HCT116 (cell line): ENCODE data around the gene OR2T34. TPM values are rescaled to one million over a fixed set of nuclear protein-coding genes. Genes with fewer than 3 reads are reported as not detected.

Source experiments
- ATAC-seq: fragments of 200-7000 bp; cut with Tn5 transposase; 2 replicates; pipeline ENCODE4 v1.9.1; 2020; ENCODE audit warnings: mild to moderate bottlenecking, moderate library complexity
- BruUV-seq: library from RNA; stranded (reverse); fragments of 400-500 nt; replicated peaks from 2 replicates; lab custom pipeline; 2021; lab: Mats Ljungman, UMichigan
- CTCF ChIA-PET: fragments of 300-600 bp; sonication (Branson Sonifier 250); formaldehyde crosslinking; loops from one replicate; lab custom pipeline; 2021; ENCODE audit warnings: antibody characterized with exemption; lab: Charles Lee
- POLR2A ChIA-PET: fragments of 300-600, 350-600 bp; sonication (Branson Sonifier 250); formaldehyde crosslinking; loops from one replicate; lab custom pipeline; 2021; ENCODE audit warnings: antibody characterized with exemption; lab: Charles Lee
- RAD21 ChIA-PET, 2 experiments: fragments of 300-600 bp; sonication (Branson Sonifier 250); formaldehyde crosslinking; loops; one replicate each; lab custom pipeline; 2023; ENCODE audit warnings: low total read pairs in 2 of 2; ENCODE audit not compliant: uncharacterized antibody in 2 of 2, unreplicated experiment in 2 of 2, low non-redundant PET in 1 of 2; lab: Charles Lee
- DNase-seq: peaks from one replicate; pipeline ENCODE4 v3.0.0-alpha.2; 2010; ENCODE audit warnings: low read depth, low spot score
- H2AFZ ChIP-seq: fragments of 200-600 bp; shearing (Covaris generic), sonication (generic); 2 replicates; pipeline ENCODE4 v1.6.1; 2017; ENCODE audit warnings: low read depth, mixed run types, mixed read lengths, antibody characterized with exemption, low read length; ENCODE audit not compliant: poor library complexity, severe bottlenecking
- H3K27ac ChIP-seq: 2 replicates; pipeline ENCODE4 v1.5.1; 2012; ENCODE audit warnings: low read depth, low read length
- H3K27me3 ChIP-seq: fragments of 200-600 bp; sonication (generic); 2 replicates; pipeline ENCODE4 v1.6.1; 2016; ENCODE audit warnings: mixed run types, low read length, mixed read lengths; ENCODE audit not compliant: insufficient read depth
- H3K36me3 ChIP-seq, 2 experiments: fragments of 200-500 bp in 1 of 2; fragments of 200-600 bp in 1 of 2; sonication (Bioruptor generic) in 1 of 2; sonication (generic) in 1 of 2; 2 replicates each; pipeline versions ENCODE4 v1.5.1 to v1.6.1; 2014 to 2016; ENCODE audit warnings: low read length in 2 of 2, inconsistent platforms in 1 of 2, mixed read lengths in 1 of 2, mixed run types in 1 of 2; ENCODE audit not compliant: insufficient read depth in 2 of 2, control insufficient read depth in 1 of 2
- H3K4me1 ChIP-seq, 2 experiments: fragments of 200-600 bp in 1 of 2; sonication (generic) in 1 of 2; 2 replicates each; pipeline versions ENCODE4 v1.5.1 to v1.6.1; 2012 to 2017; ENCODE audit warnings: low read length in 2 of 2, inconsistent platforms in 1 of 2, mild to moderate bottlenecking in 1 of 2, mixed read lengths in 1 of 2, mixed run types in 1 of 2, moderate library complexity in 1 of 2; ENCODE audit not compliant: insufficient read depth in 2 of 2, control insufficient read depth in 1 of 2
- H3K4me2 ChIP-seq: fragments of 200-600 bp; sonication (generic); 2 replicates; pipeline ENCODE4 v1.6.1; 2017; ENCODE audit warnings: mixed run types, low read length, mixed read lengths
- H3K4me3 ChIP-seq, 2 experiments: fragments of 200-600 bp in 1 of 2; sonication (generic) in 1 of 2; replicated peaks in 1 of 2; 2 replicates each; pipeline ENCODE4 v1.5.1; 2011 to 2016; ENCODE audit warnings: low read length in 2 of 2, control low read depth in 1 of 2, low read depth in 1 of 2, mild to moderate bottlenecking in 1 of 2, mixed read lengths in 1 of 2, mixed run types in 1 of 2
- H3K79me2 ChIP-seq: fragments of 200-600 bp; sonication (generic); 2 replicates; pipeline ENCODE4 v1.6.1; 2017; ENCODE audit warnings: mild to moderate bottlenecking, mixed run types, low read length, moderate library complexity, mixed read lengths; ENCODE audit not compliant: insufficient read depth
- H3K9ac ChIP-seq: fragments of 200-600 bp; sonication (generic); 2 replicates; pipeline ENCODE4 v1.6.1; 2016; ENCODE audit warnings: low read length, mixed read lengths
- H3K9me2 ChIP-seq: fragments of 200-600 bp; sonication (generic), shearing (Covaris generic); 2 replicates; pipeline ENCODE4 v1.6.1; 2017; ENCODE audit warnings: mixed run types, mild to moderate bottlenecking, moderate library complexity; ENCODE audit not compliant: insufficient read depth
- H3K9me3 ChIP-seq, 2 experiments: fragments of 200-500 bp in 1 of 2; fragments of 200-600 bp in 1 of 2; sonication (Bioruptor generic) in 1 of 2; sonication (generic) in 1 of 2; 2 replicates each; pipeline ENCODE4 v1.6.1; 2014 to 2017; ENCODE audit warnings: low read length in 2 of 2, mixed read lengths in 2 of 2, inconsistent platforms in 1 of 2, low read depth in 1 of 2, mild to moderate bottlenecking in 1 of 2, mixed run types in 1 of 2, moderate library complexity in 1 of 2; ENCODE audit not compliant: control insufficient read depth in 1 of 2, insufficient read depth in 1 of 2
- H4K20me1 ChIP-seq: fragments of 200-600 bp; sonication (generic), shearing (Covaris generic); 2 replicates; pipeline ENCODE4 v1.6.1; 2017; ENCODE audit warnings: mixed run types, mild to moderate bottlenecking, moderate library complexity; ENCODE audit not compliant: insufficient read depth
- CBX3 ChIP-seq: IDR thresholded peaks from 2 replicates; pipeline ENCODE4 v1.6.1; 2012; ENCODE audit warnings: low read depth
- EGR1 ChIP-seq: IDR thresholded peaks from 2 replicates; pipeline ENCODE4 v1.6.1; 2012; ENCODE audit warnings: low read depth
- ELF1 ChIP-seq: IDR thresholded peaks from 2 replicates; pipeline ENCODE4 v1.6.1; 2012; ENCODE audit warnings: low read depth, borderline replicate concordance
- EZH2 ChIP-seq: fragments of 200-600 bp; sonication (generic); IDR thresholded peaks from 2 replicates; pipeline ENCODE4 v1.6.1; 2017; ENCODE audit warnings: antibody characterized with exemption, mixed run types
- POLR2A ChIP-seq: IDR thresholded peaks from 2 replicates; pipeline ENCODE4 v1.7.0; 2011; ENCODE audit warnings: borderline replicate concordance; ENCODE audit not compliant: insufficient read depth, insufficient read length; ENCODE audit errors: extremely low read depth
- SIN3A ChIP-seq: IDR thresholded peaks from 2 replicates; pipeline ENCODE4 v1.6.1; 2012; ENCODE audit warnings: low read depth
- SP1 ChIP-seq: IDR thresholded peaks from 2 replicates; pipeline ENCODE4 v1.6.1; 2012; ENCODE audit warnings: low read depth
- YY1 ChIP-seq: IDR thresholded peaks from 2 replicates; pipeline ENCODE4 v1.6.1; 2011; ENCODE audit warnings: low read length, low read depth, moderate library complexity, mild to moderate bottlenecking; ENCODE audit not compliant: insufficient replicate concordance; ENCODE audit errors: extremely low read depth
- ZNF274 ChIP-seq: fragments of 200-500 bp; sonication (Bioruptor generic); IDR thresholded peaks from 2 replicates; pipeline ENCODE4 v1.6.1; 2014; ENCODE audit warnings: mild to moderate bottlenecking, low read depth, low read length, inconsistent platforms
- intact Hi-C: fragments of 100-400 bp; cut with micrococcal nuclease; formaldehyde crosslinking; loops from 2 replicates; pipeline ENCODE4 v1.10.0; 2022
- total RNA-seq: library from RNA; stranded (reverse); gene quantifications from one replicate; pipeline ENCODE4 v1.2.1, GENCODE V29; 2021; ENCODE audit not compliant: unreplicated experiment
- TF ChIP-seq, protein P1 (sequence below): IDR thresholded peaks from 2 replicates; pipeline ENCODE4 v1.6.1; 2012
- TF ChIP-seq, protein P2 (sequence below): IDR thresholded peaks from 2 replicates; pipeline ENCODE4 v1.6.1; 2012
- TF ChIP-seq, protein P3 (sequence below): IDR thresholded peaks from 2 replicates; pipeline ENCODE4 v1.6.1; 2011; ENCODE audit warnings: mild to moderate bottlenecking, low read length, moderate library complexity; ENCODE audit not compliant: insufficient replicate concordance; ENCODE audit errors: extremely low read depth
- TF ChIP-seq, protein P4 (sequence below), 3 experiments: fragments of 200-600 bp in 1 of 3; sonication (generic) in 1 of 3; IDR thresholded peaks in 2 of 3; conservative IDR thresholded peaks in 1 of 3; 2 replicates each; pipeline ENCODE4 v1.5.1; 2012 to 2017; ENCODE audit warnings: low read depth in 2 of 3, low read length in 2 of 3, antibody characterized with exemption in 1 of 3, borderline replicate concordance in 1 of 3, control low read depth in 1 of 3, mild to moderate bottlenecking in 1 of 3, mixed read lengths in 1 of 3, mixed run types in 1 of 3, moderate library complexity in 1 of 3; ENCODE audit not compliant: insufficient read depth in 1 of 3

Gene OR2T34
- total RNA-seq, 1 experiment from 2014 or later: not detected

DNA sequence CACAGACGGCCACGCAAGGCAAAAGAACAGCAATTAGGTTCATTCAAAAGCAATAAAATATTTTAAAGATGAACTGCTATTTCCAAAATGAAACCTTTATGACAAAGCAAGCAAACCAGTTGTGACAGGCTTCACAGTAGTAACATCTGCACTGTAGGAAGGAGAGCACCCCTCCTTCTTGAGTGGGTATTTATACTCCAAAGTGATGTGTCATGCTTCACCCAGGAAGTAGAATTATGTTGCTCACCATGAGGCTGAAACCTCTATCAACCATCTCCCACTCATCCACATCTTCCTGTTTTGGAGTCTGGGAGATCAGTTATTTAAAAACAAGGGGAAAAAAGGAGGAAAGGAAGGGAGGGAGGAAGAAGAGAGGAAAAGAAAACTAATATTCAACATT, 22.1 kb upstream of the OR2T34 start:
- ATAC-seq (no peak), DNase-seq (no peak)
- RAD21 ChIA-PET: no interaction called here
- Histone ChIP-seq H3K36me3 (no peaks in the 10 kb centered on the region), H3K4me2 (no peak overlapping the region), H3K27me3 (no peaks in the 10 kb centered on the region), H2AFZ (no peak overlapping the region), H3K4me1 (no peaks in the 10 kb centered on the region), H3K9ac (no peak overlapping the region), H3K9me2 (no peaks in the 10 kb centered on the region), H3K9me3 (no peaks in the 10 kb centered on the region), H3K79me2 (no peaks in the 10 kb centered on the region), H3K27ac (no peak overlapping the region), H4K20me1 (no peaks in the 10 kb centered on the region), H3K4me3 (no peak overlapping the region)
- intact Hi-C loops: no loop called here
- TF ChIP-seq EGR1: no peak
- no peak for TF ChIP-seq ELF1
- no peak for TF ChIP-seq CBX3
- TF ChIP-seq, protein P1, sequence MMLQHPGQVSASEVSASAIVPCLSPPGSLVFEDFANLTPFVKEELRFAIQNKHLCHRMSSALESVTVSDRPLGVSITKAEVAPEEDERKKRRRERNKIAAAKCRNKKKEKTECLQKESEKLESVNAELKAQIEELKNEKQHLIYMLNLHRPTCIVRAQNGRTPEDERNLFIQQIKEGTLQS: no peak
- TF ChIP-seq SP1: no peak
- no peak for TF ChIP-seq EZH2
- TF ChIP-seq YY1: no peak
- CTCF ChIA-PET: no interaction called here
- POLR2A ChIA-PET: no interaction called here
- no TSS peak for BruUV-seq

DNA sequence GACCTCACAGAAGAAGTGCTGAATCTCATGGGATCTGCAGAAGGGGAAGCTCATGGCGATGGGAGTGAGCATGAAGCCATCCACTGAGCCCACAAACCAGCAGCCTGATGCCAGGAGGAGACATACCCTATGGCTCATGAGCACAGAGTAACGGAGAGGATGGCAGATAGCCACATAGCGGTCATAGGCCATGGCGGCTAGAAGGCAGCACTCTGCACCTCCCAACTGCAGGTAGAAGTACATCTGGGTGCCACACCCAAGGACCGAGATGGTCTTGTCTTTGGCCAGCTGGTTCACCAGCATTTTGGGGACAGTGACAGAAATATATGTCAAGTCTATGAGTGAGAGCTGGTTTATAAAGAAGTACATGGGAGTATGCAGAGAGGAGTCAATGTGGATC, 18.7 kb upstream of the OR2T34 start:
- ATAC-seq: no peak
- H3K27me3 ChIP-seq: no peaks in the 10 kb centered on the region
- H3K9me2 ChIP-seq: no peaks in the 10 kb centered on the region
- no peak overlapping the region for H3K27ac ChIP-seq
- ChIA-PET POLR2A (no interaction called here), RAD21 (no interaction called here), CTCF (no interaction called here)
- H3K9ac ChIP-seq: no peak overlapping the region
- H3K4me1 ChIP-seq: no peaks in the 10 kb centered on the region
- DNase-seq: no peak
- BruUV-seq: no TSS peak
- TF ChIP-seq POLR2A (no peak), SIN3A (no peak), EGR1 (no peak), ZNF274 (no peak), YY1 (no peak)
- TF ChIP-seq, protein P2, sequence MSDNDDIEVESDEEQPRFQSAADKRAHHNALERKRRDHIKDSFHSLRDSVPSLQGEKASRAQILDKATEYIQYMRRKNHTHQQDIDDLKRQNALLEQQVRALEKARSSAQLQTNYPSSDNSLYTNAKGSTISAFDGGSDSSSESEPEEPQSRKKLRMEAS: no peak
- TF ChIP-seq, protein P3, sequence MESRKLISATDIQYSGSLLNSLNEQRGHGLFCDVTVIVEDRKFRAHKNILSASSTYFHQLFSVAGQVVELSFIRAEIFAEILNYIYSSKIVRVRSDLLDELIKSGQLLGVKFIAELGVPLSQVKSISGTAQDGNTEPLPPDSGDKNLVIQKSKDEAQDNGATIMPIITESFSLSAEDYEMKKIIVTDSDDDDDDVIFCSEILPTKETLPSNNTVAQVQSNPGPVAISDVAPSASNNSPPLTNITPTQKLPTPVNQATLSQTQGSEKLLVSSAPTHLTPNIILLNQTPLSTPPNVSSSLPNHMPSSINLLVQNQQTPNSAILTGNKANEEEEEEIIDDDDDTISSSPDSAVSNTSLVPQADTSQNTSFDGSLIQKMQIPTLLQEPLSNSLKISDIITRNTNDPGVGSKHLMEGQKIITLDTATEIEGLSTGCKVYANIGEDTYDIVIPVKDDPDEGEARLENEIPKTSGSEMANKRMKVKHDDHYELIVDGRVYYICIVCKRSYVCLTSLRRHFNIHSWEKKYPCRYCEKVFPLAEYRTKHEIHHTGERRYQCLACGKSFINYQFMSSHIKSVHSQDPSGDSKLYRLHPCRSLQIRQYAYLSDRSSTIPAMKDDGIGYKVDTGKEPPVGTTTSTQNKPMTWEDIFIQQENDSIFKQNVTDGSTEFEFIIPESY: no peak
- TF ChIP-seq, protein P4, sequence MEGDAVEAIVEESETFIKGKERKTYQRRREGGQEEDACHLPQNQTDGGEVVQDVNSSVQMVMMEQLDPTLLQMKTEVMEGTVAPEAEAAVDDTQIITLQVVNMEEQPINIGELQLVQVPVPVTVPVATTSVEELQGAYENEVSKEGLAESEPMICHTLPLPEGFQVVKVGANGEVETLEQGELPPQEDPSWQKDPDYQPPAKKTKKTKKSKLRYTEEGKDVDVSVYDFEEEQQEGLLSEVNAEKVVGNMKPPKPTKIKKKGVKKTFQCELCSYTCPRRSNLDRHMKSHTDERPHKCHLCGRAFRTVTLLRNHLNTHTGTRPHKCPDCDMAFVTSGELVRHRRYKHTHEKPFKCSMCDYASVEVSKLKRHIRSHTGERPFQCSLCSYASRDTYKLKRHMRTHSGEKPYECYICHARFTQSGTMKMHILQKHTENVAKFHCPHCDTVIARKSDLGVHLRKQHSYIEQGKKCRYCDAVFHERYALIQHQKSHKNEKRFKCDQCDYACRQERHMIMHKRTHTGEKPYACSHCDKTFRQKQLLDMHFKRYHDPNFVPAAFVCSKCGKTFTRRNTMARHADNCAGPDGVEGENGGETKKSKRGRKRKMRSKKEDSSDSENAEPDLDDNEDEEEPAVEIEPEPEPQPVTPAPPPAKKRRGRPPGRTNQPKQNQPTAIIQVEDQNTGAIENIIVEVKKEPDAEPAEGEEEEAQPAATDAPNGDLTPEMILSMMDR (IDR thresholded peaks at IDR 0.05 in 2 of 3, conservative IDR thresholded peaks at IDR 0.05 in 1 of 3; ENCODE audit: borderline replicate concordance in 1 of 3, insufficient read depth in 1 of 3, low read depth in 2 of 3, low read length in 2 of 3): no peak
- H3K4me2 ChIP-seq: no peak overlapping the region
- H3K79me2 ChIP-seq: no peaks in the 10 kb centered on the region
- no peak overlapping the region for H3K4me3 ChIP-seq
- no peaks in the 10 kb centered on the region for H4K20me1 ChIP-seq
- intact Hi-C loops: no loop called here
- H3K36me3 ChIP-seq: no peaks in the 10 kb centered on the region
- H2AFZ ChIP-seq: no peak overlapping the region
- no peaks in the 10 kb centered on the region for H3K9me3 ChIP-seq
